Fibroblast of lung (primary cell): Measurements from ENCODE around the gene DDX47.

Source experiments
- CTCF ChIP-seq, 2 donors: IDR thresholded peaks in 1 of 2; conservative IDR thresholded peaks in 1 of 2; 1 replicate in 1 of 2; 2 replicates in 1 of 2; pipeline ENCODE4 v1.5.1; 2011 to 2012; ENCODE audit warnings: low read length in 2 of 2, control low read depth in 1 of 2, inconsistent platforms in 1 of 2, low read depth in 1 of 2, mild to moderate bottlenecking in 1 of 2
- EZH2 ChIP-seq: IDR thresholded peaks from 2 replicates; pipeline ENCODE4 v1.5.1; 2012; ENCODE audit warnings: low read length, control low read depth, mild to moderate bottlenecking; ENCODE audit errors: missing control alignments

GRCh38 chr12:12784911-12785814, 28.0 kb upstream of the DDX47 start, which contains the start of gene APOLD1:
- TF ChIP-seq CTCF (conservative IDR thresholded peaks at IDR 0.05 in 1 of 2, IDR thresholded peaks at IDR 0.05 in 1 of 2; ENCODE audit: low read depth in 1 of 2, low read length in 2 of 2) (no peak), EZH2 (no peak)
